NCI-H2227 treated with DMSO at 0.1 percent for 48 hours (cell line): ENCODE measurements around the gene PTPRM.

ENCODE experiments used
- DNase-seq: peaks from one replicate; lab custom pipeline; 2025; lab: John Stamatoyannopoulos, UW

Gene PTPRM

DNA sequence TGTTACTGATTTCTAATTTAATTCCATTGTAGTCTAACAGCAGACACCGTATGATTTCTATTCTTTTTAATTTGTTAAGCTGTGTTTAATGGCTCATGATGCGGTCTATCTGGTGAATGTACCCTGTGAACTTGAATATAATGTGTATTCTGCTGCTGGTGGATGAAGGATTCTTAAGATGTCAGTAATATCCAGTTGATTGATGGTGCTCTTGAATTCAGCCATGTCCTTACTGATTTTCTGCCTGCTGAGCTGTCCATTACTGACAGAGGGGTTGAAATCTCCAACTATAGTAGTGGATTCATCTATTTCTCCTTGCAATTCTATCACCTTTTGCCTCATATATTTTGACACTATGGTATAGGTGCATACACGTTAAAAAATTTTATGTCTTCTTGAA is 668.8 kb downstream of the PTPRM start:
- DNase-seq, result peak; percentile 32

DNA sequence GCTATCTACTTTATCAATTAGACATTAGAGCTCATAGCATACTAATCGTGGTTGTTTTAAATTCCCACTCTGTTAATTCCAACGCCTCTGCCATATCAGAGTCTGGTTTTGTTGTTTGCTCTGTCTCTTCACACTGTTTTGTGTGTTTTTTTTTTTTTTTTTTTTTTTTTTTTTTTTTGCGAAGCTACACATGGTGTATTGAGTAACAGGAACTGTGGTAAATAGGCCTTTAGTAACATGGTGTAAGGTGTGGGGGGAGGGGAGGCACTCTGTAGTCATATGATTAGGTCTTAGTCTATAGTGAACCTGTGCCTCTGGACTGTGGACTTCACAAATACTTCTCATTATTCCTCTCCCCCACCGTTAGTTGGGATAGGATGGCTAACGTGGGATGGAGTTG is 671.4 kb downstream of the PTPRM start:
- no peak for DNase-seq

- no peak for DNase-seq
Measured at GRCh38 chr18:8241731-8242130, 674.6 kb downstream of the PTPRM start.

GRCh38 chr18:8242151-8242696 is 675.1 kb downstream of the PTPRM start:
- DNase-seq, result no peak

- no peak for DNase-seq
Measured at GRCh38 chr18:8247700-8248099, 680.6 kb downstream of the PTPRM start.

DNA sequence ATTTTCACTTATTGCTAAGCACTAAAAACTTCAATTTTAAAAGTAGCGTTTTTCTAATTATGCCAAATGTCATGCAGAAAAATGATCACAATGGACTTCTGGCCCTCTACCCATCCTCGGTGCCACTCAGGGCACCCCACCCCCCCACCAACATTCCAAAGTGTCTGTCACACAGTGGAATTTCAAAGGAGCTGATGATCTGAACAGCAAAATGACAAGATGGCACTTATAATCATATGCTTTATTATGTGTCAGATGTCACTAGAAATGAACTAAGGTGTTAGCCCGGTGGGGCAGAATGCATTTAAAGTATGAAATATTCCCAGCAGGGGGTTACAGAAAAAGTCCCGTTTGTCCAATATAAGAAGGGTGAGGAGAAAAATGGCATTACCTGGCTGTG is 681.5 kb downstream of the PTPRM start:
- DNase-seq, result no peak

GRCh38 chr18:8249811-8250210 is 682.7 kb downstream of the PTPRM start:
- DNase-seq, result no peak

- DNase-seq, result no peak
Measured at GRCh38 chr18:8252371-8252770, 685.3 kb downstream of the PTPRM start.

DNA sequence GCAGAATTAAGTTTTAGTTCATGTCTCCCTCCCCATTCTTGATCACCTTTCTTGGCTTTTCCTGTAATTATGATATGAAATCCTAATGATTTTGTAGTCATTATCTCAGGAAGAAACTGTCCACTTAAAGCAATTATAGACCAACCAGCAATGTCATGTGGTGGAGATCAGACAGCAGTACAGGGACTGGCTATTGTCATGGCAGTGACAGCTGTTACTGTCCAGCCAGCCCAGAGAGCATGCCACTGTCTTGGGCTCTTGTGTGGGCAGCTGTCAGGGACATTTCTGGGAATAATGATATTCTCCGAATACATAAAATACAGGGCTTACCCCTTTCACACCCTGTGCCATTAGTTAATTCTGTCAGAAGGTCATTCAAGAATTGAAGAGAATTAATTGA is 686.8 kb downstream of the PTPRM start:
- no peak for DNase-seq

GRCh38 chr18:8254654-8255053 is 687.5 kb downstream of the PTPRM start:
- no peak for DNase-seq

DNA sequence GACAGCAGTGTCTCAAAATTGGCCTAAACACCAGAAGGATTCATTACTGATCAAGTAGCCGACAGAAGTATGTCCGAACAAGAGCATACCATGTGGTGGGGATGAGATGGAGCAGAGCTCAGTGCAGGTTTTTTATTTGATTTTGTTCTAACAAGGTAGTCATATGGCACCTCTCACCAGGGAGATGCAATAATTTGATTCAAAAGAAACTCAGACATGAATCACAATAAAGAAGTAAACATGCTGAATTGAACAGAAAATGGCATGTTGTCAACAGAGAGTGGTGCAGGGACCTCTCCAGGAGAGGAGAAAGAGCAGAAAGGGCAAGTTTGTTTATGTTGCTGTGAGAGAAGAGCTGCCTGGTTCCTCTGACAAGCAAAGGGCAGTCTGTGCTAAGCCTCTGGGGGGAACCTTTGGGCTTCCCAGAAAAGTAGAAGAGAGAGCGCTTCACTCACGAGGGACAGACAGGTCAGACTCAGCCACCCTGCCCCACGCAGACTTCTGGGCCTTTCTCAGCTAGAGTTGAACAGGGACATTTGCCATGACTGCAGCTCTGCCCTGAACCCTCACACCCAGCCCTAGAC is 690.8 kb downstream of the PTPRM start:
- peak; percentile 19 for DNase-seq

- no peak for DNase-seq
Measured at GRCh38 chr18:8260319-8260718, 693.2 kb downstream of the PTPRM start.

- no peak for DNase-seq
Measured at GRCh38 chr18:8260827-8261226, 693.7 kb downstream of the PTPRM start.

- no peak for DNase-seq
Measured at GRCh38 chr18:8261651-8262091, 694.6 kb downstream of the PTPRM start.

DNA sequence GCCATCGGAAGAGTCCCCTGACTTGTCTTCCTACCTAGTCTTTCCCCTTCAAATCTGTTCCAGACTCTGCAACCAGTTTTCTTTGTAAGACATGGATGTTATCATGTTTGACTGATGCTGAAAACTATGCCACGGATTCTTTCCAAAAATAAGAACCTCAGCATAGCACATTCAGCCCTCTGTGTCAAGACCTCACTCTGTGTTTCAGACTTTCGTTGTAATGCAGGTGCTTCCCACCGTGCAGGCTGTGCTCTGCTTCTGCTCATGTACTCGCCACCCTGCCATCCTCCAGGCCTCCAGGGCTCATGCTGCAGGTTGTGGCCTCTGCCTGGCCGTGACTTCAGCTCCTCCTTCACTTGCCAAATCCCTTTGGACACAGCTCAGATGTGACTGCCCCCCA is 695.1 kb downstream of the PTPRM start:
- DNase-seq, result no peak

- no peak for DNase-seq
Measured at GRCh38 chr18:8264116-8264515, 697.0 kb downstream of the PTPRM start.

DNA sequence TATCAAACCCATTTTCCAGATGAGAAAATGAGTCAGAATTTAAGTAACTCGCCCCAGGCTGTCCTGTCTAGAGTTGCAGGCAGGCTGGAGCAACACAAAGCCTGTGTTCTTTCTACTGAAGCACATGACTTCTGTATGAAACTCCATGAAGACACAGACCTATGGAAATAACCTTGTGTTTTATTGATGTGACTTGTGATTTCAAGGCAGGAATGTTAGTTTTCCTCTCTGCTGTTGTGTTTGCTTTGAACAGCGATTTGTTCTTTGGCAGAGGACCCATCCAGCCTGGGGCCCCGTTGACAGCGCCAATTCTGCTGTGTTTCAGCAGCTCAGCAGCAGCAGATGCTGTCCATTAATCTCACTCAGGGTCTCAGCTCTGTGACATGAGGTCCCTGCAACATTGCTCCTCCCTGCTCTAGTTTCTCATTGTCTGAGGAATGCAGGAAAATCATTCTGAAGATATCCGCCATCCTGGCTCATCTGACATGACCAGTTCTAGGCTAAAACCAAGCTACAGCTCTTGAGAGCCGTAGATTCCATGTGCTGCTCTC is 697.8 kb downstream of the PTPRM start:
- DNase-seq, result no peak

DNA sequence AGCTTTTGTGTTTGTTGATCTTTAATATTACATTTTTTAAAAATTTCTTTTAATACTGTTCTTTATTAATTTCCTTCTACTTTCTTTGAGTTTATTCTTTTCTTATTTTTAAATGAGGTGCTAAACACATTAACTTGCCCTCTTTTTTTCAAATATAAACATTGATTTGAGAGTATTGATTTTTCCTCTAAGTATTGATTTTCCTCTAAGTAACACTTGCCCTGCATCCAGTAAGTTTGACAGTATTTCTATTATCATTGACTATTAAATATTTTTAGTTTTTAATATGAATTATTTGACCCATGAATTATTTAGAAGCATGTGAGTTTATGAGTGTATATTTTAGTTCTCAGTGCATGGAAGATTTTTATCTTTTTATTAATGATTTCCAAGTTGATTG is 705.1 kb downstream of the PTPRM start:
- DNase-seq, result no peak

DNA sequence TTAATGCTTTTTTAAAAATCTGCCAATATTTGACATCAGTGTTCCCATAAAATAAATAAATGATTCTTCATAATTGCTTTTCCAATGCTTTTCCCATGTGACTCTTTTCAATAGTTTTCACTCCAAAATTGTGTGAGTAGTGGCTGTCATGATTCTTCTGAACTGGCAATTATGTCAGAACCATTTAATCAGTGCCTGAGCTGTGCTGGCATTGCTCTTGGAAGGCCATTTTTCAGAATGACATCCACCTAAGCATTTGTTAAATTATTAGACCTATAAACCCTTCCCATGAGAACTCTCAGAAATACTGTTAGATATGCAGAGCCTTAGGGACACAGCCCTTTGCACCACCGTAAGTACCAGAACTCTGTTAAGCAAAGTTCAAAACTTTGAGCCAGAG is 707.3 kb downstream of the PTPRM start:
- no peak for DNase-seq

GRCh38 chr18:8276406-8276805 is 709.3 kb downstream of the PTPRM start:
- DNase-seq, result no peak

DNA sequence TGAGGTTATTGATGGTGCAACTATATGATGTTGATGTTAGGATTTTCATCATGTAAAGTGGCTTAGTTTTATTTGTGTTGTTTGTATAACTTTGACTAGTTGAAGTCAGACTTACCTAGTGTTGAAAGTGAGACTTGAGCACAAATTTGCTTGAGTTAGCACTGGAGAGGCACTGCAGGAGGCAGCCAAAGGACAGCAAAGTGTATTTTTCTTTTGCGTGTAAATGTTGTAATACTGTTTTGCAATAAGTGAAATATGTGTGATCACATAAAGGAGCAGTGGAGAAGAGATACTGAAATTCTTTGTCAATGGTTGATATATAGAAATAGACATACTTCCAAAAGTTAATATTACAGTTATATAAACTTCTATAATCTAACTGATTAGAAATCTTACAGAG is 710.2 kb downstream of the PTPRM start:
- no peak for DNase-seq

GRCh38 chr18:8279346-8279745 is 712.2 kb downstream of the PTPRM start:
- DNase-seq, result no peak

GRCh38 chr18:8279781-8280330 is 712.7 kb downstream of the PTPRM start:
- no peak for DNase-seq
